Right hindlimb (tissue), 1 donor: ENCODE results near the gene WDR18.

ENCODE experiments used
- DNase-seq: peaks from one replicate; pipeline ENCODE4 v3.0.0-alpha.2; 2018

Gene WDR18

GRCh38 chr19:1008268-1009040 is 24.3 kb downstream of the WDR18 start:
- DNase-seq: no peak

- DNase-seq: peak; percentile 68
These were observed 25.2 kb downstream of the WDR18 start for GRCh38 chr19:1009041-1009980.

- no peak for DNase-seq
These were observed 25.9 kb downstream of the WDR18 start for GRCh38 chr19:1009981-1010538.

- no peak for DNase-seq
These were observed 26.7 kb downstream of the WDR18 start for GRCh38 chr19:1010586-1011510.

DNA sequence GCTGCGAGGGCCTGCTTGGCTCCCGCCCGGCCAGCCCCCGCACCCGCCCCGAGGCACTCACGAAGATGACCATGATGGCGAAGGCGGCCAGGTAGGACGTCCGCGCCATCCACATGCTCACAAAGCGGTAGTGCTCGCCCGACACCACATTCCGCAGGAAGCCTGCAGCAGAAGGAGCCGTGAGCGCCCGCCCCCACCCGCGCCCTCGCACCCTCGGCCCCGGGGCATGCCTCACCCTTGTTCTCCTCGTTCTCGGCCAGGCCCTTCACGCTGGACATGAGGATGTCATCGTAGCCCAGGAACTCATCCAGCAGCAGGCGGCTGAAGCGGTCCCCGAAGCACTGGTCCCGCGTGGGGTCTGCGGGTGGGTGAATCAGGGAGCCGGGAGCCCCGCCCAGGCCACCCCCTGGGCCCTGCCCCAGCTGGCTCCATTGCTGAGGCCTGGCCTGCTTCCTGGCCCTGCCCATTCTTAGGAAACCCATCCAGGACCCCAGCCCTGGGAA is 27.7 kb downstream of the WDR18 start:
- DNase-seq: no peak

DNA sequence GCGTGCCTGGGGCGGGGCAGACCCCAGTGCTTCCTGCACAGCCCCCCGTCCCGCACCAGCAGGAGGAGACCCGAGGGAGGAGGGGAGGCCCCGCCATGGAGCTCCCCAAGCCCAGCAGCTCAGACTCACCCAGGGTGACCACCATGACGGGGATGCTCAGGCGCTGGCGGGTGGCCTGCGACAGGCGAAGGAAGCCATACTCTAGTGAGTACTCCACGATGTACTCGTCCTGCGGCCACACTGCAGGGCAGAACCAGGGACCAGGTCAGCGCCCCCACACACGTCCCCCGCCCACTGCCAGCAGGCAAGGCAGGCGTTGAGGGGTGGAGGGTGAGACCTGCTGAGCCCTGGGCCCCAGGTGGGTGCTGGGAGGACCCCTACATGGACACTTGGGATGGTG is 28.2 kb downstream of the WDR18 start:
- DNase-seq: no peak

DNA sequence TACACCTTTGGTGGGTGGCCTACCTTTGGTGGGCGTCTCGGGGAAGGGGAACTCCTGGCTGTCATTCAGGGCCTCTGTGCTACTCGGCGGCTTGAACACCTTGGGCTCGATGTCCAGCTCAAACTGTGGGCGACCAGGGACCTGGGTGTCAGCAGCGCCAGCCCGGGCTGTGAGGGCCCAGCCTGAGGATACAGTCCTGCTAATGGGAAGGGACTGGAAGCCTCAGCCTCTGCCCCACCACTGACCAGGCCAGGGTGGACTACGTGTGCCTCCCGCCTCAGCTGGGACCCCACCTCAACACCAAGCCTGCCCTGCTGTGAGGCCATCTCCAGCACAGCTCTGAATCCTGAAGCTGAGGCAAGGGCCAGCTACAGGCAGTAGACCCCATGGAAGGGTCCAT is 29.1 kb downstream of the WDR18 start:
- no peak for DNase-seq

DNA sequence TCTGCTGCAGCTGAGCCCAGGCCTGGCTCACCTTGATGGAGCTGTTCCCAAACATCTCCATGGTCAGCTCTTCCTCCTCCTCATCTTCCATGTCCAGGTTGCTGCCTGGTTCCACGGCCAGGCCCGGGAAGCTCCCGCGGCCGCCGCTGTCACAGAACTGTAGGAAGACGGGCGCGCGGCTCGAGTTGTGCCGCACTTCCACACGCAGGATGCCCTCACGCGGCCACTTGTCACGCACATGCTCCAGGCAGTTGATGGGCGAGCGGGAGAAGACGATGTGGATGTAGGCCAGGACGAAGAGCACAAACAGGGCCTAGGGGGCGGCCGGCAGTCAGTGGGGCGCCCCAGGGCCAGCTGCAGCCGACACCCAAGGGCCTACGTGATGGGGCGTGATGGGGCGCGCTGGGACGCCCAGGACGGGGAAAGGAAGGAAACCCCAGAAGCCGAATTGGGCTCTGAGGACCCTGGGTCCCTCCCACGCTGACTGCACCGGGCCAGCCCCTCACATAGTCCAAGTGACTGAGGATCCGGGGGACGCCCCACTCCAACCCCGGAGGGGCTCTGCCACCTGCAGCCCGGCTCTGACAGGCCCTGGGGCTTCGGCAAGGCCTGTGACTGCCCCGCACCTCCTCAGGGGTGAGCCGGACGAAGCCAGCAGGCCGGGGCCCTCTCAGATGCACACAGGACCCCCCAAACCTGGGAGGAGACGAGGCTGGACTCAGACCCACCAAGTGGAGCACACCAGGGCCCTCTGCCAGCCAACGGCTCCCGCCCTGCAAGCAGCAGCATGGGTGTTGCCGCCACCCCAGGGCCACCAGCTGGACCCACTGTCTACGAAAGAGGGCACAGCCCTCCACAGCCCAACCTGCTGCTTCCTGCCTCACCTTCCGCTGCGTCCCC is 30.3 kb downstream of the WDR18 start:
- DNase-seq: no peak

- DNase-seq: no peak
These were observed 31.1 kb downstream of the WDR18 start for GRCh38 chr19:1015061-1015781.

DNA sequence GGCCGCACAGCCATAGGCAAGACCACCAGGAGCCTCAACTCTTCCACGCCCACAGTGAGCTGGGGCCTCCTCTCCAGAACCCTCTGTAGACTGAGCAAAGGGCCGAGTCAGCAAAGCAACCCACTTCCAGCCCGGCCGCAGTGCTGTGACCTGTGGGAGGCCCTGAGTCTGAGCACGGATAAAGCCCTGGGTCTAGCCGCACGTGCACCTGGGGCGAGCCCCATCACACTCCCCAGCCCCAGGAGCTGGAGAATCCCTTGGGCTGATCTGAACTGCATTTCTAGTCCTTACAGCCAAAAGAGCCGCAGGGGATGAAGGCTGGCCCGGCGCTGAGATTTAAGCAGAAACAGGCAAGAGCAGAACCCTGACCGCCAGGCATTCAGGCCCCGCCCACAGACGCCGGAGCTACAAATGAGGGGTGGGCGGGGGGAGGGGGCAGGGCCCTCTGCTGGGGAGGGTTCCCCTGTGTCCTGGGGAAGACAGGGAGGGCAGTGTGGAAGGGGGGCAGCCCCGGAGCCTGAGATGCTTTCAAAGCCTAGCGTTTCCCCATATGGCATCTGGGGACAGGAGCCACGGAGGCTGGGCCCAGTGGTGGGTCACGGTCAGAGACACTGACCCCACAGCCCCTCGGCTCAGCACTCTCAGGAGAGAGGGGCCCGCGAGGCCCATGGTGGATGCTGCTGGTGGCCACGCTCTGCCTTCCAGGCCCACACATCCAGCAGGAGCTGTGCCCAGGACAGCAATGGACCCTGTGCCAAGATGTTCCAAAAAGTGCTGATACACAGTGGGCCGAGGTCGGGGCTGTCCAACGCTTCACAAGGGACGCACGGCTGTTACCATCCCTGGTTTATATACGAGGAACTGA is 31.9 kb downstream of the WDR18 start:
- DNase-seq: no peak

DNA sequence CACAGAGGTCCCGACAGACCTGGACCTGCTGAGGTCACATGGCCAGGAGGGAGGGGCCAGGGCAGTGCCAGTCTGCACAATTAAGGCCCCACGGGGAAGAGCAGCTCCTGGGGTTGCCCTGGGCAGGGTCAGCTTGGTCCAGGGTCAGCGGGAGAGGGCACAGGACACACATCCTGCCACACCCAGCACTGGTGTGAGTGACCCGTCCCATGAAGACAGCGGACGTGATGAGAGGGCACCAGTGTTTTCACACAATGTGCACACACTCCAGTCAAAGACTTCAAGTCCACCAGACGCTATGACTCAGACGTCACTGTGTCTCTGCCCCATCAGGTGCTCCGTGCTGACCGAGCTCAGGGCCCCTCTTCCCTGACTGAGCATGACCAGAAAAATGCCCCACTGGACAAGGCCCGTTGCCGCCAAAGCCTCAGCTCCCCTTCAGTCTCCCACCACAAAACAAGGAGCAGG is 32.5 kb downstream of the WDR18 start:
- no peak for DNase-seq

DNA sequence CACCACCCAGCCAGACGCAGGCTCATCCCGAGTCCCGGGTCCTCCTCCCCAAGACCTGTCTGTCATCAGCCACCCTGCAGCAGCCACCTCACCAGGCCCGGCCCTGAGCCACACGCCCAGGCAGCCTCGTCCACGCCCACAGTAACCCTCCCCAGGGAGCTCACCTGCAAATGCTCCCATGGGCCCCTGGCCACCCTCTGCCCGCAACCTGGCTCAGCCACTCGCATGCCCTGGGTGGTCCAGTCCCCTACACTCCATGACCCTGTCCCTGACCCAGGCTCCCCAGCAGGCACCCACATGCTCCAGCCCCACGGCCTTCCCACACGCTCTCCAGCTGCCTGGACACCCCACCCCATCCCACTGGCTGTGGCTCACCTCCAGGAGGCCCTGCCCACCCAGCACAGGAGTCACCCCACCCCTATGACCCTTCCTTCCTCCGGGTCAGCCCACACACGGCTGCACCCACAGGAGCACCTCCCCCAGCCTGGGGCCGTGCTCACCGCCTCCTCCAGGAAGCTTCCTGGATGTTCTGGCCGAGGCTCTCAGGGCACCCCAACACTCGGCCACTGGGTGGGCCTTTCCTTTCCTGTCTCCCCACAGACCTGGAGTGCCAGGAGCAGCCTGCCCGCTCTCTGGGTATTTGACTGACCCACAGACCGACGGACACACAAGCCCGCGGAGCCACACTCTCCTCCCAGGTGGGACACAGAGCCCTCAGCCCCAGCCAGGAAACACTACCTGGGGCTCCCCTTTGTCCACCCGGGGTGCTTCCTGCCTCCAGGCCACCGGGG is 33.2 kb downstream of the WDR18 start:
- DNase-seq: no peak

DNA sequence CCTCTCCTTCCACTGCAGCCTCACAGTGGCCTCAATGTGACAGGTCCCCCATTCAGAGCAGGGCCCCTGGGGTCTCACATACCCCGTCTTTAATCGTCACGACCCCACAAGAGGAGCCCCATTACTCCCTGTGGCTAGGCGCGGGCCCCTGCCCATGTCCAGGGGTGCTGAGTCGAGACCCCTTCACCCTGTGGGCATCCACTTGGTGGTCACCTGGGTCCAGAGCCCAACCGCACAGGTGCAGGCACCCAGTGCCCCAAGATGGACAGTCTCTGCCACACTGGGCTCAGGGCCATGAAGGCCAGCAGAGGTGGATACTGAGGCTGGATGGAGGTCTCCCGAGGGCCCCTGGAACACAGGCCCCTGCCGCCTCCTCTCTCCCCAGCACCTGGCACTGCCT is 33.8 kb downstream of the WDR18 start:
- DNase-seq: no peak

GRCh38 chr19:1018393-1018792 is 34.2 kb downstream of the WDR18 start:
- no peak for DNase-seq

DNA sequence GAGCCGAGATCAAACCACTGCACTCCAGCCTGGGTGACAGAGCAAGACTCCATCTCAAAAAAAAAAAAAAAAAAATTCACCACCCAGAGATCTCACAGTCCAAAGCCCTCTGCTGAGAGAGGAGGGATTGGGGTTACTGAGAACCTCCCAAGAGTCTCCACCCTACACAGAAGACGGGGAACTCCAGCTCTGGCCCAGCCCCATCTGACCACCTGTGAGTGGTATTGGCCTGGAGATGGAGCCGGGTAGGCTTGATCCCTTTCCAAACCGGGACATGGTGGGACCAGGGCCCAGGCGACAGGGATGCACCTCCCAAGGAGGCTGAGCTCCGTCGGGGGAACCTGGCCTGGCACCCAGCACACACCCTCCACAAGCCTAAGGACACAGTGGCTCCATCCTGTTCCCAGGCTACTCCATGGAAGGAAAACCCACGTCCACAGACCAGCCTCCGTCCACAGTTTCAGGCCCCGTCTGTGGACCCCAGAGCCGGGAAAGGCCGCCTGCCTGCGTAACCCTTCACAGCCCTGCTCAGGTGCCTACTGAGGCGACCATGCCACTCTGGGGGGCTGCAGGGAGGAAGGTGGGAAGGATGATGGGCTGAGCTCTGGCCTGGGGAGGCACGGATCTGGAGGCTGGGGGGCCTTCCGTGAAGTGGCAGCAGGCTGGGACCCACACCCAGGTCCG is 34.9 kb downstream of the WDR18 start:
- DNase-seq: no peak

- DNase-seq: no peak
These were observed 35.4 kb downstream of the WDR18 start for GRCh38 chr19:1019616-1019961.

DNA sequence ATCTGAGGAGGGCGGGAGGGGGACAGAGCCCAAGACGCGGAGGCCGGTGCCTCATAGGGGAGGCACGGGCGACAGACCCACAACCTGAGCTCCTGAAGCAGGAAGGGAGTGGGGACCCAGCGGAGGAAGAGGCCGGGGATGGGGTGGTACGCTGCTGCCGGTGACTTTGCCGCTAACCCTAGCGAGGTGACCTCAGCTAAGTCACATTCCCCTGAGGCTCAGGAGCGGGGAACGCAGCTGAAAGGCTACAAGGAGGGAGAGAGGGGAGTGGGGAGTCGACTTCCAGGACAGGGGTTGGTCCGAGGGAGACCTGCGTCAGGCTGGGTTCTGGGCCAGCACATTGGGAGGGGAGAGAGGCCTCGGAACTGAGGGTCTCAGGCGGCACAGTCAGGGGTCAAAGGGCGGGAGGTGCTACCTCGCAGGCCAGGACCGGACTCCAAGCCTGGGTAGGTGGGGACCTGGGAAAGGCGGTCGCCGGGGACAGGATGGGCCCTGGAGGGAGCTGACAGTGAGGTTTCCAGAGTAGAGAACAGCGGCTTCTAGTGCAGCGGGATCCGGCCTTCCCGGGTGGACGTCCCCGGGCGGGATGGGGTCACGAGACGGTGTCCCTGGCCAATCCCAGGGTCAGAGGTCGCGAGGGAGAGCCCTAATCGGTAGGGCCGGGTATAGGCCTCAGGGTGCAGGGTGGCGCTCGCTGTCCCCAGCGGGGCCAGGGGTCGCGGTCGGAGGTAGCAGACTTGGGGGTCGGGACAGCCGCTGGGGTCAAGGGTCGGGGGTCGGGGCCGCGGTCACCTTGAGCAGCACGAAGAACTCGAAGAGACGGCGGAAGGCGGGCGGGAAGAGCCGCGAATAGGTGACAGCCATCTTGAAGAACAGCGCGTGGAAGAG is 36.1 kb downstream of the WDR18 start:
- no peak for DNase-seq
